IPS-15b (cell line): ENCODE measurements around the gene LRMDA.

Source experiments
- H3K27me3 ChIP-seq: one replicate; pipeline ENCODE4 v1.6.1; 2013; ENCODE audit warnings: low read length; ENCODE audit not compliant: control insufficient read depth, insufficient read depth
- H3K36me3 ChIP-seq: one replicate; pipeline ENCODE4 v1.6.1; 2013; ENCODE audit warnings: low read length; ENCODE audit not compliant: control insufficient read depth, insufficient read depth
- H3K4me1 ChIP-seq: one replicate; pipeline ENCODE4 v1.6.1; 2013; ENCODE audit warnings: mild to moderate bottlenecking, low read length; ENCODE audit not compliant: control insufficient read depth, insufficient read depth
- H3K4me3 ChIP-seq: one replicate; pipeline ENCODE4 v1.5.1; 2013; ENCODE audit warnings: low read depth, low read length
- H3K9ac ChIP-seq: one replicate; pipeline ENCODE4 v1.6.1; 2013; ENCODE audit warnings: low read depth, mild to moderate bottlenecking, low read length
- H3K9me3 ChIP-seq: one replicate; pipeline ENCODE4 v1.6.1; 2013; ENCODE audit warnings: mild to moderate bottlenecking, low read length; ENCODE audit not compliant: control insufficient read depth, insufficient read depth

LRMDA gene

DNA sequence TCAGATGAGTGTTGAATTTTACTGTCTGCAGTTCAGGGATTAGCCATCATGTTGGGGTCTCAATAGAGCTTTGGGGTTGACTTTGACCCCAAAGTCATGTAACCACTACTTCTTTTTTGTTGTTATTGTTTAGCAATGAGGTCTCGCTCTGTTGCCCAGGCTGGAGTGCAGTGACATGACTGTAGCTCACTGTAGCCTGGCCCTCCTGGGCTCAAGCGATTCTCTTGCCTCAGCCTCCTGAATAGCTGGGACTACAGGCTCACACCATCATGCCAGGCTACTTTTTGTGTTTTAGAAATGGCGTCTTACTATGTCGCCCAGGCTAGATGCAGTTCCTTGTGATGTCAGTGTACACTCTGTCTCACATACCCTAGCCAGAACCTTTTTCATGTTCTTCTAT is 598.4 kb downstream of the LRMDA start:
- Histone ChIP-seq H3K27me3 (no peaks in the 10 kb centered on the region), H3K9me3 (no peaks in the 10 kb centered on the region), H3K9ac (no peak overlapping the region), H3K4me1 (no peaks in the 10 kb centered on the region), H3K4me3 (no peak overlapping the region), H3K36me3 (no peaks in the 10 kb centered on the region)

DNA sequence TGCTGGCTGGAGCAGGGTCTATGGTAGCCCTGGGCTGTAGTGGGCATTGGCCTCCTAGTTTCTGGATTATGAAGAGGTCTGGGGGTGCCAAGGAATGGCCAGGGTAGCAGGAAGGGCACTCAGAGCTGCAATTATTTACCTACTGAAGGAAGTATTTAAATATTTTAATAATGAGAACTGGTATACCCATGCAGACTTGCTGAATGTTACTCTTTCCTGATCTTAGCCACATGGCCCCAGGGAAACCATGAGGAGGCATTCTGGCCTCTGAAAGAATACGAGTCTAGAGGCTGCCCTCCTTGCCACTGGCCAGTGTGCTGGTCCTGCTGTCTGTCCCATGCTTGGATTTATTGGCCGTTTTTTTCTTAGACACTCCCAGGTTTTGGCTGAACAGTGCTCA is 599.7 kb downstream of the LRMDA start:
- Histone ChIP-seq H3K9ac (no peak overlapping the region), H3K4me1 (no peaks in the 10 kb centered on the region), H3K36me3 (no peaks in the 10 kb centered on the region), H3K9me3 (no peaks in the 10 kb centered on the region), H3K4me3 (no peak overlapping the region), H3K27me3 (no peaks in the 10 kb centered on the region)

DNA sequence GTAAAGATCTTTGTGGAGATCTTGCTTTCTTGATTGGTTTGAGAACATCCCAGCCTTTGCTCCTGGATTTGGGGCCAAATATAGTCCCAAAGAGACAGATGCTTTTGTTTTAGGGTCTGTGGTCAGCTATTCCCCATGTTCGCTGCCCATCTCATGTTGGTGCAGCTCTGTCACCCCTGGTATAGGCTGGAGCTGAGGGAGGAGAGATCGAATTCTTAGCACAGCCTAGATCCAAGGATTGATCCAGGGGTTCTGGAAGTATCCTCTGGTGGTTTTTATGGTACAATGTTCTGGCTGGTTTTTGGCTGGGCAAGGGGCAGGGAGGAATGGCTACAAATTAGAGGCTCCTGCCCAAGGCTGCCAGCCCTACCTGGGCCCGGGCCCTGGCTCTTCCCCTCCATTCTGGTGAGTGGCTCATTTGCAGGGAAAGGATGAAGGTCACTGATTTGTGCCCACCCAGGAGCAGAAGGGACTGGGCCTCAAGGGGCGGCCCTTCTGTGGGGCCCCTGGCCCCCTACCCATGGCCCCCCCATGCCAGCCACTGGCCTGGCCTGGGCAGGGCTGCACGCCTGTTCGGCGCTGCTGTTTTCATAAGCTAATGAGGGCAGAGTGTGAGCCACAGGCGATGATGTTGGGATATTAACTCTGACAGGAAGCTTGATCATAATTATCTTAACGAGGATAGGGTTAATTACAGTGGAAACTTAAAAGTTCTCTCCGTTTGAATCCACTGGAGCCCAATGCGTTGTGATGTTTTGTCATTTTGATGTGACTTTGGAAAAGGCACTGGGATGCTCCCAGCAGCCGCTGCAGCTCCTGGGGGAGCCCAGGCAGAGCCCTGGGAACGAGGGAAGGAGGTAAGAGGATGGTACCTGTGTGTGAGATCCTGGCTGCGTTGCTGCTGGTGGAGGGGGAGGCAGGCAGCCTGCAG is 600.6 kb downstream of the LRMDA start:
- Histone ChIP-seq H3K4me3 (no peak overlapping the region), H3K9me3 (no peaks in the 10 kb centered on the region), H3K9ac (no peak overlapping the region), H3K27me3 (no peaks in the 10 kb centered on the region), H3K4me1 (no peaks in the 10 kb centered on the region), H3K36me3 (no peaks in the 10 kb centered on the region)

DNA sequence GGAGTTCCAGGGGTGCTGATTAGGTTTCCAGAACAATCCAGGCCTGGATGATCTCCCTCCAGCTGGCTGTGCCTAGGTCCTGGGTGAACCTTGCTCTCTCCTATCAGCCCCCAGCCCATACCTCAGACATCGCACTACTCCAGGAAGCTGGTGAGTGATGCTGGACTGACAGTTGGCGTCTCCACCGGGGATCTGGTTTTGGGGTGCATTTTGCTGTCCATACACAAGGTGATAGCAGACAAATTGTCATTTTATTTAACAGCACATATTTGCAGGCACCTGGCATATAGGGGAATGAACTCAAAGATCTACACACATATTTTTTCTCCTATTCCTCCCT is 601.2 kb downstream of the LRMDA start:
- no peak overlapping the region for H3K4me3 ChIP-seq

DNA sequence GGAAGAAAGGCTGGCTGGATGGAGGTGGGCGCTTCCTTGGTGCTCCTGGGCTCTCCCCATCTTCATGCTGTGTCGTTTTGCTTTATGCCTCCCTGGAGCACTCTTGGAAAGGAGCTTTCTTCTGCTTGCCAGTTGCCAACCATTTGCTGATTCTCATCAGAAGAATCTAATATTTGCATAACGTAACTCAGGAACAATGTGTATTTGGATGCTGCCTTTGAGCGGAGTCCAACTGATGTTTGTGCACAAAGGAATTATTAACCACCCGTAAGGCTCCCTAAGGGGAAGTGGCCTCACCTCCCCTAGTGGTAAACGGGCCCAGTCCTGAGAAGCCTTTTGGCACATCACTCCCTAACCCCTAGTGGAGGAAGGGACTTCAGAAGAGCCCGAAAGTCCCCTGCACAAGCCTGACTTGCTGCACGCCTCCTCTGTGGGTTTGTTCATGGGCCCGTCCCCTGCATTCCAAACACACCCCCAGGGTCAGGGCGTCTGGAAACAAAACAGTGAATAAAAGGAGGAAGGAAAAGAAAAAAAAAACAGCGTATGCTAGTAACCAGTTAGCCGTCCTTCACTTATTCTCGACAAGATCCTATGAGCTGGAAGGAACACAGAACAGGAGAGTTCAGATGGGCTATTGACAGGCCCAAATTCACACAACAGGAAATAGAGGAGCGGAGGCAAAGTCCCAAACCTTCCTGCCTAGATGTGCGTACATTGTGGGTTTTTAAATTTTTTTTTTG is 602.2 kb downstream of the LRMDA start:
- no peaks in the 10 kb centered on the region for H3K36me3 ChIP-seq
- no peaks in the 10 kb centered on the region for H3K27me3 ChIP-seq
- H3K9me3 ChIP-seq = no peaks in the 10 kb centered on the region
- H3K4me1 ChIP-seq = no peaks in the 10 kb centered on the region
- H3K4me3 ChIP-seq = no peak overlapping the region
- no peak overlapping the region for H3K9ac ChIP-seq

More for the DNA sequence above, 601.2 kb downstream of the LRMDA start:
- Histone ChIP-seq H3K4me1 (no peaks in the 10 kb centered on the region), H3K9me3 (no peaks in the 10 kb centered on the region), H3K36me3 (no peaks in the 10 kb centered on the region), H3K9ac (no peak overlapping the region), H3K27me3 (no peaks in the 10 kb centered on the region)

DNA sequence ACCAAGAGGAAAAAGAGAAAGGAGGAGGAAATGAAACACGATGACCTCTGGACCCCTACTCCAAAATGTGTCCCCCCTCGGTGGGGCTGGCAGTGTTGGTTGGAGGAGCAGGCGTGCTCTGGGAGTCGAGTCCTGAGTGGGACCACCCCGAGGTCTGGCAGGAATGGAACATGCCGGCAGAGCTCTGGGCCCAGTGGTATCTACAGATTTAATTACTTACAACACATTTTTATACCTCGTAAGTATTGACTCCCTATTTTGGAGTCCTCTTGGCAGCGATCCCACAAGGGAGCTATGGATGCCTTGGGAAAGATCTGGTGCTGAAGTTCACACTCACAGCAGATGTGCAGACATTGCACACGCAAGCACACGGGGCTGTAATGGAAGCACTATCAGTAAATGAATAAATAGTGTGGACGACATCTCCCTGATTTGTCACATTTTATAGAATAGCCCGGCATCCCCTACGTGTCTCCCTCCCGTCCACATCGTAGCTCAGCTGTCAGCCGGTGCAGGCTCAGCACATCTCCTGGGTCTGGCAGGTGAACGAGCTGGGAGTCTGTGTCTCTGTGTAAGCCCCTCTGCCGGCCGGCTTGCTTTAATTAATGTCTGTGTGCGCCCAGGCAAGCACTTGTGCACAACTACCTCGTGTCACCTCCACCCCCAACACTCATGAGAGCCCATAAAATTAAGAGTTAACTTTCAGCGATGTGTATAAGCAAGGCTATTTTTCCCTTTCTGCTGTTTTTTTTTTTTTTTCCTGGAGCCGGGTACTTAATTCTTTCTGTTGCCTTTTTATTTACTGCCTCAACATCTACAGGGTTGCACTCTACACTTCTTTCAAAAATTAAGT is 603.2 kb downstream of the LRMDA start:
- no peaks in the 10 kb centered on the region for H3K27me3 ChIP-seq
- H3K4me1 ChIP-seq = no peaks in the 10 kb centered on the region
- H3K9ac ChIP-seq = no peak overlapping the region
- no peaks in the 10 kb centered on the region for H3K36me3 ChIP-seq
- no peaks in the 10 kb centered on the region for H3K9me3 ChIP-seq
- H3K4me3 ChIP-seq = no peak overlapping the region

DNA sequence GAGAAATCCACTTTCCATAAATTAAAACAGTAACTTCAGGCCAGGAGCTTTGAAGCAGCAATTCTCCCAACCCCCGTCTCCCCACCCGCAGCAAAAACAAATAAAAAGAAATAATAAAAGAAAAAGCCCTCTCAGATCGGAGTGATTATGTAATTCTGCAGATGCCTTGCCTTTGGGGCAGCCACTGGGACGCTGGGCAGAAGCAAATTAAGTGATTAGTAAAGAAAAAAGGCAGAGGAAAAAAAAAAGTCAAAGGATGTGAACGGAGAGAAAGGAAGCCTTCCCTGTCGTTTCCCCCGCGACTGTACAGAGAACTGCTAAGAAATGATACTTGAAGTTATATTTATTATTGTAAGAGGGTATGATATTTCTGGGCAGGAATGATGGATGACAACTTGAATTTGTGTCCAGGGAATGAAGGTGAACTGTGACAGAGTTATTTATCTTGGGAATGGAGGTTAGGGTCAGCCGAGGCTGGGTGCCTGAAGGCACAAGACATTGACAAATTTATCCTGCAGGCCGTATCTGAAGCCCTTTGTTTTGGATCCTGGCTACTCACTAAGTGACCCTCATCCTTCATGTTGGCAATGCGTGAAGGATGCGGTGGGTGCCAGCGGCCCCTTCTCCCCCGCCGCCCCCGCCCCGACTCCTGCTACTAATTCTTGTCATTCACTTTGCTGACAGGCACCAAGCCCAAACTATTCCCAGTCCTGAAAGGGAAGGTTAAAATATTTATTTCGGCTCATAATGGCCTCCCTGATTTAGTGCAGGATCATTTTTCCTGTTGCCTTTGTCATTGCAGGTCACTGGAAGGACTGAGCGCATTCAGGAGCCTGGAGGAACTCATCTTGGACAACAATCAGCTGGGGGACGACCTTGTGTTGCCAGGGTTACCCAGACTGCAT is 604.0 kb downstream of the LRMDA start:
- no peaks in the 10 kb centered on the region for H3K4me1 ChIP-seq
- H3K4me3 ChIP-seq = no peak overlapping the region
- H3K27me3 ChIP-seq = no peaks in the 10 kb centered on the region
- no peak overlapping the region for H3K9ac ChIP-seq
- no peaks in the 10 kb centered on the region for H3K36me3 ChIP-seq
- H3K9me3 ChIP-seq = no peaks in the 10 kb centered on the region

DNA sequence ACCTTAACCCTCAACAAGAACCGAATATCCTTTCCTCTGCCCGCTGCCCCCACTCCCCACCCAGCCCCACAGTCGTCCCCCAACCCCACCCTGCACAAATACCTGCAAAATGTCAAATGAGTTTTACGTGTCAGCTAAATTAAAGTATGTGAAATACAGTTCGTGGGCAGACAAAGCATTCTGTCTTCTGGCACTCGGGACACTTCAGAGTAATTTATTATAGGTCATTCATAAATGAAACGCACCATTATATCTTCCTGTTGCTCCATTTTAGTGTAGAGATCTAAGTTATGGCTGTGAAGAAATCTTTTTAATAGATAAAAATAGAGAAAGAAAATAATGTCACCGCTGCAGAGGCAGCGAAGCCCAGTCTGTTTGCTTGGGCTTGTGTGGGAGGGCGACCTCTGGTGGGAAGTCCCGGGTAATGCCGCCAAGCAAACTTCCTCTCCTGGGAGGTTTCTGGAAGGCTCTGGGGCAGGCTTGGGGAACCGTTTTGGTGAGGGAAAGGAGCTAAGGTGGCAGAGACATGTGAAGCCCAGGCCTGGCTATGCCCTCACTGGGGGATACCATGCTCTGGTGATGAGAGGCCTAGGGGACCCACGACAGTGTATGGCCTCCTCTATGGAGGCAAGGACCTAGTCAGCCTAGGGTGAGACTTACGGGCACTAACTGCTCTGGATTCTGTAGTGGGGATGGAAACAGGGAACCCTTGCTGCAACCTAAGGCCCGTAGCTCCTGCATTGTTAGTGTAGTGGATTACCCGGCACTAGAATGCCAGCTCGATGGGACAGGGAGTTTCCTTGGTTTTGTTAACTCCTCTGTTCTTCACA is 604.9 kb downstream of the LRMDA start:
- no peaks in the 10 kb centered on the region for H3K36me3 ChIP-seq
- H3K27me3 ChIP-seq = no peaks in the 10 kb centered on the region
- H3K9ac ChIP-seq = no peak overlapping the region
- no peaks in the 10 kb centered on the region for H3K4me1 ChIP-seq
- H3K4me3 ChIP-seq = no peak overlapping the region
- no peaks in the 10 kb centered on the region for H3K9me3 ChIP-seq

DNA sequence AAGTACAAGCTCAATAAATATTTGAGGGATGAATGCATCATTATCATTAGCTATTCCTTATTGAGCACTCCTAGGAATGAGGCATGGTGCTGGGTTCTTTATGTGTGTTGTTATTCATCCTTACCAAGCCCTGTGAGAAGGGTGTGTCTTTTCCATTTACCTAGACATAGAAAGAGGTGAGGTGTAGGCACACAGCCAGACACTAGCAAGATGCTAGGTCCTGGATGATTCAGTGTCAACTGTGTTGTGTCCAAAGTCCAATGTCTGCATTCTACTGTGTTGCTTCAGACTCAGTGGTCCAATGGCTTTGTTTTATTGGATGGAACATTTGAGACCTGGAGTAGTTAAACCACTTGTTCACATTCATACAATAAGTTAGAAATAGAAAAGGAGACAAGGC is 605.5 kb downstream of the LRMDA start:
- Histone ChIP-seq H3K9ac (no peak overlapping the region), H3K4me3 (no peak overlapping the region), H3K27me3 (no peaks in the 10 kb centered on the region), H3K36me3 (no peaks in the 10 kb centered on the region), H3K9me3 (no peaks in the 10 kb centered on the region), H3K4me1 (no peaks in the 10 kb centered on the region)

DNA sequence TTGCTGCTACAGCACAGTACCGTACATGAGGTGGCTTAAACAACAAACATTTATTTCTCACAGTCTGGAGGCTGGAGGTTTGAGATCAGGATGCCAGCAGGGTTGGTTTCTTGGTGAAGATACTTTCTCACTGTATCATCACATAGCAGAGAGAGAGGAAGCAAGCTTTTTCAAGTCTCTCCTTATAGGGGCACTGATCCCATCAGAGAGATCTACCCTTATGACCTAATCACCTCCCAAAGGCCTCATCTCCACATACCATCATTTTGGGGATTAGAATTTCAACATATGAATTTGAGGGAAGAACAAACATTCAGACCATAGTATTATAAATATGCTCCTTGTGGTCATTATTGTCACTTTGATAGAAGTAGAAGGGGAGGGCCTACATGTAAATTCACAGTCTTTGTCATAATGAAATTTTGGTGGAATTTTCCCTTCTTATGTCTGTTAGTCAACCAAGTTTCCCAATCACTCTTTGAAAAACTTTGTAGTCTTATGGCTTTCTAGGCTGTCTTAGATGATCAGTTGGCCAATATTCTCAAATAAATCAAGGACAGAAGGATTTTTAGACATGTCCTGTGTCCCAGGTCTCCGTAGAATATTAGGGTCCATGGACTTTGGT is 606.2 kb downstream of the LRMDA start:
- Histone ChIP-seq H3K27me3 (no peaks in the 10 kb centered on the region), H3K9ac (no peak overlapping the region), H3K4me3 (no peak overlapping the region), H3K4me1 (no peaks in the 10 kb centered on the region), H3K9me3 (no peaks in the 10 kb centered on the region), H3K36me3 (no peaks in the 10 kb centered on the region)
